ENCODE data around the gene BCAS3.

The BCAS3 gene

GRCh38 chr17:61395983-61396585 is 718.4 kb downstream of the BCAS3 start:
- DNase-seq (ENCODE audit: low read depth in 2 of 2), result no peak

GRCh38 chr17:61396586-61397085 is 719.0 kb downstream of the BCAS3 start:
- no peak for DNase-seq (ENCODE audit: low read depth in 2 of 2)

GRCh38 chr17:61397086-61397842 is 719.6 kb downstream of the BCAS3 start:
- no peak for DNase-seq (ENCODE audit: low read depth in 2 of 2)

- no peak for DNase-seq (ENCODE audit: low read depth in 2 of 2)
Measured at GRCh38 chr17:61398721-61399130, 721.1 kb downstream of the BCAS3 start.

GRCh38 chr17:61399131-61400065 is 721.7 kb downstream of the BCAS3 start, which contains the start of gene TBX2:
TBX2 (plus strand) TSS chr17:61399843; CDS start chr17:61400177, 334 bp downstream.
- no peak for DNase-seq (ENCODE audit: low read depth in 2 of 2)

- DNase-seq (ENCODE audit: low read depth in 2 of 2), result no peak
Measured at GRCh38 chr17:61400066-61400716, 722.5 kb downstream of the BCAS3 start.

GRCh38 chr17:61400717-61401388 is 723.2 kb downstream of the BCAS3 start:
- DNase-seq (ENCODE audit: low read depth in 2 of 2), result no peak

GRCh38 chr17:61401389-61402072 is 723.9 kb downstream of the BCAS3 start:
- DNase-seq (ENCODE audit: low read depth in 2 of 2), result no peak

GRCh38 chr17:61402073-61402541 is 724.5 kb downstream of the BCAS3 start:
- DNase-seq (ENCODE audit: low read depth in 2 of 2), result no peak

GRCh38 chr17:61402978-61403800 is 725.5 kb downstream of the BCAS3 start:
- no peak for DNase-seq (ENCODE audit: low read depth in 2 of 2)

- no peak for DNase-seq (ENCODE audit: low read depth in 2 of 2)
Measured at GRCh38 chr17:61403801-61404662, 726.4 kb downstream of the BCAS3 start.

GRCh38 chr17:61404663-61404912 is 726.9 kb downstream of the BCAS3 start:
- DNase-seq (ENCODE audit: low read depth in 2 of 2), result no peak

- DNase-seq (ENCODE audit: low read depth in 2 of 2), result no peak
Measured at GRCh38 chr17:61404913-61405685, 727.4 kb downstream of the BCAS3 start.

GRCh38 chr17:61405686-61406536 is 728.3 kb downstream of the BCAS3 start:
- DNase-seq (ENCODE audit: low read depth in 2 of 2), result no peak

GRCh38 chr17:61406537-61406845 is 728.8 kb downstream of the BCAS3 start:
- no peak for DNase-seq (ENCODE audit: low read depth in 2 of 2)

- no peak for DNase-seq (ENCODE audit: low read depth in 2 of 2)
Measured at GRCh38 chr17:61406971-61407911, 729.6 kb downstream of the BCAS3 start.

Measured in stimulated activated CD4-positive, alpha-beta T cell treated with anti-CD3 and anti-CD28 coated beads, Interleukin-4, amount 100 ng/mL, for 48 hours (primary cell).